SIG-M5 (cell line): ENCODE data around the gene CD22.
A peak's percentile ranks its signal among the peaks of the same experiment; 100 is the strongest.
"Not testable (repeated sequence)": the region's sequence is repeated elsewhere in the genome, so short reads cannot be mapped to it uniquely, and the experiment has no call there.

Experiments used
- DNase-seq: peaks from one replicate; lab custom pipeline; 2025; lab: John Stamatoyannopoulos, UW

The CD22 gene

DNA sequence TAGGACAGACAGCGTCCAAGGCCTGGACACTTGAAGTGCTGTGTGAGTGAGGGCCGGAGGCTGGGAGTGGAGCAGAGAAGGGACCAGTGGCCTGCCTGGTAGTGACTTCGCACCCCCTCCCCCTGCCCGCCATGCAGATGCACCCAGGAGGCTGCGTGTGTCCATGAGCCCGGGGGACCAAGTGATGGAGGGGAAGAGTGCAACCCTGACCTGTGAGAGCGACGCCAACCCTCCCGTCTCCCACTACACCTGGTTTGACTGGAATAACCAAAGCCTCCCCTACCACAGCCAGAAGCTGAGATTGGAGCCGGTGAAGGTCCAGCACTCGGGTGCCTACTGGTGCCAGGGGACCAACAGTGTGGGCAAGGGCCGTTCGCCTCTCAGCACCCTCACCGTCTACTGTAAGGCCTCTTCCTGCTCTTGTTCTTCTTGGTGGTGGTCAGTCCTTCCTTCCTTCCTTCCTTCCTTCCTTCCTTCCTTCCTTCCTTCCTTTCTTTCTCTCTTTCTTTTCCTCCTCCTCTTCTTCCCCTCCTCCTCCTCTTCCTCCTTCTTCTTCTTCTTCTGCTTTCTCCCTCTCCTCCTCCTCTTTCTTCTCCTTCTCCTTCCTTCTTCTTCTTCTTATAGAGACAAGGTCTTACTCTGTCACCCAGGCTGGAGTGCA is 12.7 kb downstream of the CD22 start:
- DNase-seq, result no peak

DNA sequence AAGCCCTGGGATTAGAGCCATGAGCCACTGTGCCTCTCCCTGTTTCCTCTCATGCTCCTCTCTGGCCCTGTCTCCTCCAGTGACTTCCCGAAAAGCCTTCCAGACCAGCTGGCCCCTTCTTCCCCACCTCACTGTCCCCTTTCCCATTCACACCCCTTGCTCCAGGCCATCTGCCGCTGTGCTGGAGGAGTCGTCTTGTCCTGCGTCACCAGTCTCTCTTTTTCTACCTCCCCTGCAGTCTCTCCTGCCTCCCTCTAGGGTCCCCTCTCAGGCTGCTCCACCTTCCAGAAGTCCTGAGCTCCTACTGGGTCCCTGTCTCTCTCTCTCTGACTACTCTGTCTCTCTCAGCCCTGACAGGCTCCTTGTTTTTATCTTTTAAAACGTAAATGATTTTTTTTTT is 13.4 kb downstream of the CD22 start:
- no peak for DNase-seq

DNA sequence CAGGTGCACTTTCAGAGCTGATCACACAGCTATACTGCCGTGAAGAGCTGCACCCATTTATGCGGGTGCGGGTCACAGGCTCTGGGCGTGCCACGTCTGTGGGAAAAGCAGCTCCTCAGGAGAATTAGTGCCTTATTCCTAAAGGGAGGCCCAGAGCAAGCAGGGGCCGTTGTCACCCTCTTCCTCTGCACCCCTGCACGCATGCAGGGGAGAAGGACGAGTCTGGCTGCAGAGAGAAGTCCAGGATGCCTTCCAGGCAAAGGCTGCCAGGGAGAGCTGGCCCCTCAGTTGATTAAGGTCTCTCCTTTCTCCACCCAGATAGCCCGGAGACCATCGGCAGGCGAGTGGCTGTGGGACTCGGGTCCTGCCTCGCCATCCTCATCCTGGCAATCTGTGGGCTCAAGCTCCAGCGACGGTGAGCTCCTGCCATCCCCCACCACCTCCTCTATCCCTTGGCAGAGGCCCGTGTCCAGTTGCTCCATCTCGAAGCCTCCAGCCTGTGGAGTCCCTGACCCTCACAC is 15.6 kb downstream of the CD22 start:
- no peak for DNase-seq

DNA sequence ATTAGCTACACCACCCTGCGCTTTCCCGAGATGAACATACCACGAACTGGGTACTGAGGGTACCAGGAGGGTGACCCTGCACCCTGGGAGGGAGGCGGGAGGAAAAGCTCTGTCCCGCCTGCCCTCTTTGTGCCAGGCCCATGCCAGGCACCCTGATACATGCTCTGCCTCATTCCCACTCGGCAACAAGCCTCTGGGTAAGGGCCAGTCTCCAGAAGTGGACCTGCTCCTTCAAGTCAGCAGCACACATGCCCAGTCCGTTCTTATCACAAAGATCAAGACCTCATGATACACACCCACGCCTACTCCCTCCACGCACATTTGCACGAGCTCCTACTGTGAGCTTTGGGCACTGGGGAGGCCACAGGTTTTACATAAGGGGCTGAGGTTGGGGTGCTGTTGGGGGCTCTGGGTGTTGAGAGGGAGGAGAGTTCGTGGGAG is 16.7 kb downstream of the CD22 start:
- no peak for DNase-seq

DNA sequence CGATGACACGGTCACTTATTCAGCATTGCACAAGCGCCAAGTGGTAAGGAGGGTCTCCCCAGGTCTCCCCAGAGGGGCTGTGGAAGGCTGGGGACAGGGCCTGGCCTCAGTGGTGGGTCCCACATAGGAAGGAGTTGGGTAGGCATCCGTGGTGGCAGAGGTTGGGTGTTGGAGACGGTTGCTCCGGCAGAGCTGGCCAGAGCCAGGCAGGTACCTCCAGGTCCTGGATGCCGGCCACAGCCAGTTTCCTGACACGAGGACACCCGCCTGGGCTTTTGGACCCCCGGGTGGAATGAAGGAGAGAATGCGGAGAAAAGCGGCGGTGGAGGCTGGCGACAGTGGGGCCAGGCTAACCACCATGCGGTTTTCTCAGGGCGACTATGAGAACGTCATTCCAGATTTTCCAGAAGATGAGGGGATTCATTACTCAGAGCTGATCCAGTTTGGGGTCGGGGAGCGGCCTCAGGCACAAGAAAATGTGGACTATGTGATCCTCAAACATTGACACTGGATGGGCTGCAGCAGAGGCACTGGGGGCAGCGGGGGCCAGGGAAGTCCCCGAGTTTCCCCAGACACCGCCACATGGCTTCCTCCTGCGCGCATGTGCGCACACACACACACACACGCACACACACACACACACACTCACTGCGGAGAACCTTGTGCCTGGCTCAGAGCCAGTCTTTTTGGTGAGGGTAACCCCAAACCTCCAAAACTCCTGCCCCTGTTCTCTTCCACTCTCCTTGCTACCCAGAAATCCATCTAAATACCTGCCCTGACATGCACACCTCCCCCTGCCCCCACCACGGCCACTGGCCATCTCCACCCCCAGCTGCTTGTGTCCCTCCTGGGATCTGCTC is 17.4 kb downstream of the CD22 start:
- no peak for DNase-seq

DNA sequence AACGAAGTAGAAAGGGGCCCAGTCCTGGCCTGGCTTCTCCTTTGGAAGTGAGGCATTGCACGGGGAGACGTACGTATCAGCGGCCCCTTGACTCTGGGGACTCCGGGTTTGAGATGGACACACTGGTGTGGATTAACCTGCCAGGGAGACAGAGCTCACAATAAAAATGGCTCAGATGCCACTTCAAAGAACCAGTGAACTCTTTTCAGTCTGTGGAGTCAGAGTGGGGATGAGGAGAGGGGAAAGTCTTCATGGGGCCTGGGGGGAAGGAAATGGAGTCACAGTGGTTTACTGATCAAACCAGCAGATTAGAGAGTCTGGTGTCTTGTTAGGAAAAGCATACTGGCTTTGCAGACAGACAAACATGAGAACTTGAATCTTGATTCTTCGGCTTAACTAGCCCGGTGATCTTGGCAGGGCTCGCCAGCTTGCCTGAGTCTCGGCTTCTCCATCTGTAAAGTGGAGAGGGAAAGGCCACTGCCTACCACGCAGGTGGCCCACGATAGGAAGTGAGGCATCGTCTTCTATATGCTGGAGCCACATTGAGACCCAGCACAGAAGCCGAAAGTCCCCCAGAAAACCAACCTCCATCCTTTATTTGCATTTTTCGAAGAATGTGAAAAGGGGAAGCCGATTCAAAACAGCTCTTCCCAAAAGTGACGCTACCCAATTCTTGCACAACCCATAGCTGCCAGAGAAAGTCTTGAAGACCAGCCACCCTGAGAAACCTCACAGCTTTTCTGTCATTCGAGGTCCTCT is 18.4 kb downstream of the CD22 start, which contains the start of gene FFAR1:
Gene FFAR1 (plus strand): TSS at position 732 of the 759 bp plus-strand sequence. CDS start 3,650 bp downstream, outside the sequence.
- peak; percentile 47 for DNase-seq

DNA sequence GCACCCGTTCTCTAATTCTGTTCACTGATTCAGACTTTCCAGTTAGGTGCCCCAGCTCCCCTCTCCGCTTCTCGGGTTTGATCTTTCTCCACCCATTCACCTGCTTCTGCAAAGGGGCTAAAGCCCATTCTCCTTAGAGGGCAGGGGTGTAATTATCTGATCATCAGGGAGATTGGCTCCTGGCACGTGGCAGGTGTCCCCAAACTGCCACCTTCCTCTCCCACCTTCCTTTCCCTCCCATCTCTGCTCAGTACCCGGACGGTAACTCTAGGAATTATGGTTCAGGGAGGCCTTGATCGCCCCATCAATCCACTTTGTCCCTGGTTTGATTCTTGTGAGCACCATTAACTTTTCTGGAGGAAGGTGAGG is 18.9 kb downstream of the CD22 start:
- no peak for DNase-seq

DNA sequence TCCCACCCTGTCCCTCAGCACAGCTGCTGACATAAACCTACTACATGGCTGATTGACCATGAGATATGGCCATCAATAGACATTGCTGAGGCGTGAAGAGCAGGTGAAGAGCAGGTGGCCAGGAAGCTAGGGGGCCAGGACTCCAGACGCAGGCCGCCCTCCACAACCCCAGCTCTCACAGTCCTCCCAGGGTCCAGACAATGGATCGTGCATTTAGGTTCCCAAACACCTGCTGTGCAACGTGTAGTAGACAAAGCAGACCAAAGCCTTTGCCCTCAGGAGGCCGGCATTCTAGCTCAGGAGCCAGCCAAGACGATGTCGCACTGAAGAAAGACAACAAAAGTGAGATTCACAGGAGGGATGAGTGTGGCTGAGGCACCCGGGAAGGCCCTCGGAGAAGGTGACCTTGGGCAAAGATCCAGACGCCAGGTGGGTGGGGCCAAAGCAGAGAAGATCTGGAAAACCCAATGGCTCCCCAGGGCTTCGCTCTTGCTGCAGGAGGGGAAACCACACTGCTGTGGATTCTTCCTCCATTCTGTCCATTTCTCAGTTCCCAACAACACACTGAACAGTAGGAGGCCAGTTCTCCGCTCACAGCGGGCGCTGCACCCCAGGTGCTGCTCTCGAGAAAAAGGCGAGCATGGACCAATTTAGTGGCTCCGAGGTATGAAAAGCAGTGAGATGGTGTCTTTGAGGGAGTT is 20.1 kb downstream of the CD22 start:
- DNase-seq, result no peak

DNA sequence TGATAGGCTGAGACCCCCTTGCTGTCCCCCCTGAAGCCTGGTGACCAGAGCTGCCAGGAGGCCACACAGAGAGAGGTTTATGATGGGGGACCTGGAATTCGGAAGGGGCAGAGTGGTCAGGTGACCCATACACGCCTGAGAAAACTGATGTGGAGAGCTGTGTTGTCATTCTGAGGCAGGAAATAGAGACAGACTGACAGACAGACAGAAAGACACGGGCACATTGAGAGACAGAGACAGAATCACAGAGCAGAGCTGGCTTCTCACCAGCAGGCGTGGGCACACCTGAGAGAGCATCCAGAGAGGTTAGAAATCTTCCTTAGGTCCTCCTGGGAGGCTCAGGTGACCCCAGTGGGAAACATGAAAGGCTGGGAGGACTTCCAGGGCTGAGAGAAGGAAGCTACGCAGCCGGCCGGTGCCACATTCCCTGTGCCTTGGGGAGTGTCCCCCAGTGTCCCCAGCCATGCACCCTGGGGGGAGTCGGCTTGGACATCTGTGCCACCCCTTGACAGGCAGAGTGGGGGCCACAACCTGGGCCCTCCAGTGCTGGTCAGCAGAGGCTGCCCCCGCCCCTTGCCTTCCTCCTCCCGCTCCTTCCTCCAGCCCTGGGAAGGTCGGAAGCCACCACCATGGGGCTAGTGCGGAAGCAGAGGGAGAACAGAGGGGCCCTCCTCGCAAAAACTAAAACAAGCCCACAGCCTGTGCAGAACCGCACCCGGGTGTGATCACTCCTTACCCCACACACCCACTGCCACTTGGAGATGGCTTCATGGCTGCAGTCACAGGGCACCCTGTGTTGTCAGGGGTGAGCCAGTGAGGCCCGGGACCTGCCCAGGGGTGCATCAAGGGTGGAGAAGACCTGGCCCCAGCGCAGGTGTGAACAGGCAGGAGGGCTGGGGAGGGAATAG is 20.9 kb downstream of the CD22 start:
- DNase-seq, result no peak

DNA sequence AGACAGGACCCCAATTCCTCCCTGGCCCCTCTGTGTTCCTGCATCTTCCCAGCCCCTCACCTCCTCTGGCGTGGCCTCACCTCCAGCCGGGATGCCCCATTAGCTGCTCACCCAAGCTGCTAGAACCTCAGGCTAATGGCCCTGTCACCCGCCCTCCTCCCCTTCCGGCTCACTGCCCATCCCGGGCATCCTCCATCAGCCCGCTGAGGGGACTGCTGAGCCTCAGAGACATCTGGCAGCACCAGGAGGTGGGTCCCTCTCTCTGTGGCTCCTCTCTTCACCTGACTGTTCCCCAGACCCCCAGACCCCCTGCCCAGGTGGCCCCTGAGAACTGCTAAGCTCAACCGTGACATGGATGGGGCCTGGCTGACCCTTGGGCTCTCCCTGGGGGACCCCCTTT is 21.6 kb downstream of the CD22 start:
- no peak for DNase-seq

DNA sequence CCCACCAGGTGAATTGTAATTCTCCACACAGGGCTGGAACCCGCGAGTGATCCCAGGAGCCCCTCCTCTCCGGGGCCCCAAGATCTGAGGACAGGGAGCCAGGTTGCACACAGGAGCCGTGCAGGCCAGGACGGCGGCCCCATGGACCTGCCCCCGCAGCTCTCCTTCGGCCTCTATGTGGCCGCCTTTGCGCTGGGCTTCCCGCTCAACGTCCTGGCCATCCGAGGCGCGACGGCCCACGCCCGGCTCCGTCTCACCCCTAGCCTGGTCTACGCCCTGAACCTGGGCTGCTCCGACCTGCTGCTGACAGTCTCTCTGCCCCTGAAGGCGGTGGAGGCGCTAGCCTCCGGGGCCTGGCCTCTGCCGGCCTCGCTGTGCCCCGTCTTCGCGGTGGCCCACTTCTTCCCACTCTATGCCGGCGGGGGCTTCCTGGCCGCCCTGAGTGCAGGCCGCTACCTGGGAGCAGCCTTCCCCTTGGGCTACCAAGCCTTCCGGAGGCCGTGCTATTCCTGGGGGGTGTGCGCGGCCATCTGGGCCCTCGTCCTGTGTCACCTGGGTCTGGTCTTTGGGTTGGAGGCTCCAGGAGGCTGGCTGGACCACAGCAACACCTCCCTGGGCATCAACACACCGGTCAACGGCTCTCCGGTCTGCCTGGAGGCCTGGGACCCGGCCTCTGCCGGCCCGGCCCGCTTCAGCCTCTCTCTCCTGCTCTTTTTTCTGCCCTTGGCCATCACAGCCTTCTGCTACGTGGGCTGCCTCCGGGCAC is 22.6 kb downstream of the CD22 start:
- DNase-seq, result no peak

DNA sequence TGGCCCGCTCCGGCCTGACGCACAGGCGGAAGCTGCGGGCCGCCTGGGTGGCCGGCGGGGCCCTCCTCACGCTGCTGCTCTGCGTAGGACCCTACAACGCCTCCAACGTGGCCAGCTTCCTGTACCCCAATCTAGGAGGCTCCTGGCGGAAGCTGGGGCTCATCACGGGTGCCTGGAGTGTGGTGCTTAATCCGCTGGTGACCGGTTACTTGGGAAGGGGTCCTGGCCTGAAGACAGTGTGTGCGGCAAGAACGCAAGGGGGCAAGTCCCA is 23.1 kb downstream of the CD22 start:
- no peak for DNase-seq

DNA sequence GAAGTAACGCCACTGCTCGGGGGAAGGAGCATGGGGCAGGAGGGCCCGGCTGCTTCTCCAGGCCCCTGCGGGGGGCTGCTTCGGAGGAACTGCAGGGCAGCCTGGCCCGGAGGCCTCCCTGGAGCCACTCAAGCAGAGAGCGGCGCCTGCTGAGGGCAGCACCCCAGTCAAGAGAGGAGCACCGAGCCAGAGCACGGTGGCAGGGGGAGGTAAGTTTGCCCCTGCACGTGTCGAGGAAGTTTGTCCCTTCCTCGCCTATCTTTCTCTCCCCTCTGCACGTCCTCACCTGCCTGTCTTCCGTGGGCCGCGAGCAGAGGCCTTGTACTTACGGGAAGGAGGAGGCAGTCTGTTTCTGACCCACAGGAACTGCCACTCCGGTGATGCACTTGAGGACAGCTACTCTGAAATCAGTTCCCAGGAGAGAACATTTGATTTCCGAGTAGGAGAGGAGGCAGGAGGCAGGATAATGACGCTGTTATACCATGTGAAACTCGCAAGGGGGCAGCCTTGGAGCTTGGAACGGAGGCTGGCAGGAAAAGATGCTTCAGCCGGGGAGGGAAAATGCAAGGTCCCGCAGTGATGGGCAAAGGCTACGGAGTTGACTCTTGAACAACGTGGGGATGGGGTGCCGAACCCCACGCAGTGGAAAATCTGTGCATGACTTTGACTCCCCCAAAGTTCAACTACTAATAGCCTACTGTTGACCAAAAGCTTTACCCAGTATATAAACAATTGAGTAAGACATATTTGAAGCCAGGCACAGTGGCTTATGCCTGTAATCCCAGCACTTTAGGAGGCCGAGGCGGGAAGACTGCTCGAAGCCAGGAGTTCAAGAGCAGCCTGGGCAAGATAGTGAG is 23.7 kb downstream of the CD22 start:
- DNase-seq, result no peak

DNA sequence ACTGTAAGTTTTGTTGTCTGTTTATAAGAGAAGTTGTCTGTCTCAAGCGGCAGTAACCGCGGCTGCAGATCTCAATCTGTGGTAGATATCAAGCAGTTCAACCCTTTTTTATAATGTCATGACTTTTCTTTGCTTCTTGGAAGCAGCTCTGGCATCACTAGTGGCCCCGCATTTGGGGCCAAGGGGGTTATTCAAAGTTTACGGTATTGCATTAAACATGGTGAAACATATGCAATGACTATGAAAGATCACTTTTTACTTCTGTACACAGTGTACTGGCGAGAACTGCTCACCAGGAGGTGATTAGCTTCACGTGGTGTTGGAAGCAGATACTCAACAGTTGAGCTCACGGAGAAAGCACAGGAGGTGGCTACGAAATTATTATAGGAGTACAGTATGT is 24.6 kb downstream of the CD22 start:
- DNase-seq, result no peak

DNA sequence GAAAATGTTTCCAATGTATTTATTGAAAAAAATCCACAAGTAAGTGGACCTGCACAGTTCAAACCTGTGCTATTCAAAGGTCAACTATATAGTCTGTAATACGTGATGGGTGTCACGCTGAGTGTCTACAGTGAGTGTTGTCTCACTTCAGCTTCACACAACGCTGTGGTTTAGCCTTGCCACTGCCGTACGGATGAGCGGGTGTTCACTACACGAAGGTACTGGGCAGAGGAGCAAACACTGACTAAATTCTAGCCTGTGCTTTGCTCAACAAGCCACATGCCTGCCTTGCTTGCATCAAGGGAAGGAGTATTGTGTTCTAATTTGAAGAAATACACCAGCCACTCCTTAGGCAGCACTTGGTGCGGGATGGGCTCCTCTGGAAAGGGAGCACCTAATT is 25.9 kb downstream of the CD22 start:
- DNase-seq, result no peak

DNA sequence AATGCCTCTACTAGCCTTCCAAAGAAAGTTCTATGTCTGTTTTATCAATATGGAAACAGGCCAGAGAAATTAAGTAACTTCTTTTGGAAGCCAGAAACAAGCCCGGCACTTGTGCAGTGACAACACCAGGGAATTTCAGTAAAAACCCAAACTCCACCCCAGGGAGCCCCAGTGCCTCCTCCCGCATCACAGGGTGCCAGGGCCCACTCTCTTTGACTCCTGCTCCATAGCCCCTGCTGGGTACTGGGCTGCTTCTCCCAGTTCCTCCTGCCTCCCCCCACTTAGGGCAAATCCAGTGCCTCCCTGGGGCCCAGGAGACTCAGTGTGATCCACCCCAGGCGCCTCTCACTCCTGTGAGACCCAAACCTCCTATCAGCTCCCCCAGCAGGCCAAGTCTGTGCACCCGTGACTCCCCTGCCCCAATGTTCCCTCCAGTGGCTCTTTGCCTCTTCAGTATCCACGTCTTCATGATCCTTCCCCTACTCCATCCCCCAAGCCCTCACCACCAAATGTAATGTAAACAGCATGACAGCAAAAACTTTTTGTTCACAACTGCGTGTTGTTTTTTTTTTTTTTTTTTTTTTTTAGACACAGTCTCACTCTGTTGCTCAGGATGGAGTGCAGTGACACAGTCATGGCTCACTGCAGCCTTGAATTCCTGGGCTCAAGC is 26.9 kb downstream of the CD22 start:
- no peak for DNase-seq

DNA sequence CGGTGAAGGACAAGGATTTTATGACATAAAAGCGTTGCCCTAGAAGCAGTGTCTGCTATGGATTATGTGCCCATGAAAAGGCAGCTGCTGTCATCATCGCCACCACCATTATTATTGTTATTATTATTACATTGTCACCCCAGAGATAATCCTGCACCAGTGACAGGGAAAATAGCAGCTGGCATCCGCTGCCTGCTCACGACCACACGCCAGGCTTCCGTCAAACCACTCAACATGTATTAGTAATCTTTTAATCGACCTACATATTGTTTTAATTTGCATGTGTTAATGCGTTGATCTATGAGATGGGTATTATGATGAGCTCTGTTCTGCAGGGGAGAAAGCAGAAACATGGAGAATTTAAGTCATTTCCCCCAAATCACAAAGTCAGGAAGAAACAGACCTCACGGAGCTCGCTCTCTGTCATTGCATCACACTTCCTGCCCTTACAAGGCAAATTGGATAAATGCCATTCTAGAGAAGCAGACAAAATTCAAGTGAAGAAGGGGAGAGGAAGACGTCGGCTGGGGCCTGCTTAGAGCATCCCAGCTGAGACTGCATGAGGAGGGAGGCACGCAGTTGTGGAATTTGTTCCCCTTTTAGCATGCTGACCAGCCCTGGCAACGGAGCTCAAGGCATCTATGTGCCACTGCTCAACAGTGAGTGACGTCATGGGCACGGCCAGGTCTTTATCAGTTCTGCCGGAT is 29.0 kb downstream of the CD22 start, which contains the start of gene FFAR3:
Gene FFAR3 (plus strand): TSS at position 594 of the 707 bp plus-strand sequence. CDS start 431 bp downstream, outside the sequence.
- DNase-seq, result no peak

DNA sequence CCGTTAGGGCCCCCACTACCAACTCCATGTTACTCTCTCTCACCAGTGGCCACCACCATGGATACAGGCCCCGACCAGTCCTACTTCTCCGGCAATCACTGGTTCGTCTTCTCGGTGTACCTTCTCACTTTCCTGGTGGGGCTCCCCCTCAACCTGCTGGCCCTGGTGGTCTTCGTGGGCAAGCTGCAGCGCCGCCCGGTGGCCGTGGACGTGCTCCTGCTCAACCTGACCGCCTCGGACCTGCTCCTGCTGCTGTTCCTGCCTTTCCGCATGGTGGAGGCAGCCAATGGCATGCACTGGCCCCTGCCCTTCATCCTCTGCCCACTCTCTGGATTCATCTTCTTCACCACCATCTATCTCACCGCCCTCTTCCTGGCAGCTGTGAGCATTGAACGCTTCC is 29.8 kb downstream of the CD22 start:
- DNase-seq, result not testable (repeated sequence)
